GM12865 (cell line): ENCODE data around the gene WHAMM.

Source experiments
- DNase-seq: peaks from one replicate; pipeline ENCODE4 v3.0.0; 2010; ENCODE audit warnings: low read depth
- H3K4me3 ChIP-seq: 2 replicates; pipeline ENCODE4 v1.5.1; 2011; ENCODE audit warnings: mild to moderate bottlenecking, low read depth, low read length, control low read depth
- TF ChIP-seq, protein P1 (sequence below): IDR thresholded peaks from 2 replicates; pipeline ENCODE4 v1.5.1; 2011; ENCODE audit warnings: low read length, control low read depth, low read depth, inconsistent platforms; ENCODE audit not compliant: insufficient read depth; ENCODE audit errors: missing control alignments

WHAMM gene

DNA sequence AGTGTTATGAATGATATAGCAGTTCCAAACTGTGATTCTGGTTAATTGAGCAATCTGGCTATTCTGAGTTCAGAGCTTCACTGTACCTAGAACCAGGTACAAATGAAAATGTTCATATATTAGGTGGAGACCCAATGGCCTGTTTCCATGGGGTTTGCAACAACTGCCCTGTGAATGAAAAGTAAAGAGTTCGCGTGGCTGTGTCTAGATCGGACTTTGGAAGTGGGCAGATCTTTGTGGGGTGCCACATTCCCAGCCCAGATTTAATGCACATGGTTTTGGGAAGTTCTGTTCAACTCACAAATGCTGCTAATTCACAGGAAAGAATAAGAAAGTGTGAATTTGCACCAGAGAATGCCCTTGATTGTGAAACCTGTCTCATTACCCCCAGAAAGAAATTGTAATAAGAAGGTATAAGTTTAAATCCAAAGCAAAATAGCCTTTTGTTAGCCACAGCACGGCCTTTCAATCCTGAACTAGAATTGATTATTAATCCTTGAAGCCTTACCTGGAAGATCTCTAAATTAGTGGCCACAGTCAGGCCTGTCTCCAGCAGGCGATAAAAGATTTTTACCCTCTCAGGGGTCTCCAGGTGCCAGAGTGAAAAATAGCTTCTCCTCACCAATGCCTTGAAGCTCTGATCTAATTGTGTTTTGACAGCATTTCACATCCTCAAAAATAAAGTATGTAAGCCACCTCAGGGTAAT, 22.6 kb downstream of the WHAMM start:
- no peak overlapping the region for H3K4me3 ChIP-seq
- DNase-seq, result no peak

DNA sequence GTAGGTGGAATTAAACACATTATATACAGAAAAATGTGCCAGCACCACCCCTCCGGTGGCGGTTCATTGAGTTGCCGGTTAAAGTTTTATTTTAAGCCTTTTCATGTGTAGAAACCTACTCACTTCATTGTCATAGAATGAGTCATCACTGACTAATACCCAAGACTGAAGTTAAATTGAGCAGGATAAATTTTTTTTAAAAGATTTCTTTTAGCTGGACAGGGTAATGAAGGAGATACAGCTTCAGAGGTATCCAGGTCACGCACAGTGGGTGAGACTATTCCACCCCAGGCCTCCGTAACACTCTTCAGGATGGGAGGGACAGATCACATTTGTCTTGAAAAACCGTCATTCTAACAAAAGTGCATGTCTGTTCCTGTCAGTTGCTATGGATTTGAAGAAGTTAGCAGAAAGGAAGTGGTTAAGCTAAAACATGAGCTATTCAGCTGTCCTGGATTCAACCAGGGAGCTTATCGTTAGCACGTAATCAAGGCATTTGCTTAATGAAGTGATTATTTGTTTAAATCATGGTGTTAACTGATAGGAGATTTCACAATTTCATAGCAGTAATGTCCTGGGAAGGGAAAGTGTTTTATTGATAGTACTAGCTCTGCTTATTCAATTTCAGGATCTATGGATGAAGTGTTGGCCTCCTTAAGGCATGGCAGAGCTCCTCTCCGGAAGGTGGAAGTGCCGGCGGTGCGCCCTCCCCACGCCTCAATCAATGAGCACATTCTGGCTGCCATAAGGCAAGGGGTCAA, 23.4 kb downstream of the WHAMM start:
- TF ChIP-seq, protein P1, sequence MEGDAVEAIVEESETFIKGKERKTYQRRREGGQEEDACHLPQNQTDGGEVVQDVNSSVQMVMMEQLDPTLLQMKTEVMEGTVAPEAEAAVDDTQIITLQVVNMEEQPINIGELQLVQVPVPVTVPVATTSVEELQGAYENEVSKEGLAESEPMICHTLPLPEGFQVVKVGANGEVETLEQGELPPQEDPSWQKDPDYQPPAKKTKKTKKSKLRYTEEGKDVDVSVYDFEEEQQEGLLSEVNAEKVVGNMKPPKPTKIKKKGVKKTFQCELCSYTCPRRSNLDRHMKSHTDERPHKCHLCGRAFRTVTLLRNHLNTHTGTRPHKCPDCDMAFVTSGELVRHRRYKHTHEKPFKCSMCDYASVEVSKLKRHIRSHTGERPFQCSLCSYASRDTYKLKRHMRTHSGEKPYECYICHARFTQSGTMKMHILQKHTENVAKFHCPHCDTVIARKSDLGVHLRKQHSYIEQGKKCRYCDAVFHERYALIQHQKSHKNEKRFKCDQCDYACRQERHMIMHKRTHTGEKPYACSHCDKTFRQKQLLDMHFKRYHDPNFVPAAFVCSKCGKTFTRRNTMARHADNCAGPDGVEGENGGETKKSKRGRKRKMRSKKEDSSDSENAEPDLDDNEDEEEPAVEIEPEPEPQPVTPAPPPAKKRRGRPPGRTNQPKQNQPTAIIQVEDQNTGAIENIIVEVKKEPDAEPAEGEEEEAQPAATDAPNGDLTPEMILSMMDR, result no peak
- DNase-seq, result peak; percentile 75
- no peak overlapping the region for H3K4me3 ChIP-seq

More for the DNA sequence above, 22.6 kb downstream of the WHAMM start:
- TF ChIP-seq, protein P1, result no peak

DNA sequence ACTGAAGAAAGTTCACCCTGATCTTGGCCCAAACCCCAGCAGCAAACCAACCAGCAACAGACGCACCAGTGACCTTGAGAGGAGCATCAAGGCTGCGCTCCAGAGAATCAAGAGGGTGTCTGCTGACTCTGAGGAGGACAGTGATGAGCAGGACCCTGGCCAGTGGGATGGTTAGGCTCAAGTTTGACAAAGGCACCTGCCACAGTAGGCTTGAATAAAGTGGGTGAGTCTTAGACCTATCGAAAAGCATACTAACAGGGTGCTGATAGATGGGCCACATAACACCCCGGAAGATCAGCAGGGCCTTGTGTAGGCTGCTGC, 23.9 kb downstream of the WHAMM start:
- DNase-seq, result no peak
- TF ChIP-seq, protein P1, result no peak
- H3K4me3 ChIP-seq, result no peak overlapping the region

DNA sequence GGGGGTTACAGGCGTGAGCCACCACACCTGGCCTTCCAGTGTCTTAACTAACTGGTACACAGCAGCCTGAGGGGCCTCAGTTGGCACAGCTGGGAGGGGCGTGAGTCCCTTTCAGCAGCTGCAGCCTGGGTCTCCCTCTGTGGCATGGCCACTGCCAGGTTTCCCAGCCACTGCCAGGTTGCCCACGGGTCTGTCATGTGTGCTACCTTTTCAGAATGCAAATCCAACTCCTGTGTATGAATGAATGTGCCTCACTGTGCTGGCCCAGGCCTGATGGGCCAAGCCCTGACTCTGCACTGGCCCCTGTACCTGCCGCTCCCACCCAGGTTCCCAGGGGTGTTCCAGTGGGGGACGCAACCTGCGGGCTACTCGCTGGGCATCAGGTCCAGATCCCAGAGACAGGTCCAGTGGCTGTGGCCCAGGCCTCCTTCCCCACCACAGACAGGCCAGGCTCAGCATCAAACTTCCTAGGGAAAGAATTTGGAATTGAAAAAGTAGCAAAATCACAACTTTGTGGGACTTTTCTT, 26.0 kb downstream of the WHAMM start:
- no peak overlapping the region for H3K4me3 ChIP-seq
- no peak for DNase-seq
- TF ChIP-seq, protein P1, result no peak

DNA sequence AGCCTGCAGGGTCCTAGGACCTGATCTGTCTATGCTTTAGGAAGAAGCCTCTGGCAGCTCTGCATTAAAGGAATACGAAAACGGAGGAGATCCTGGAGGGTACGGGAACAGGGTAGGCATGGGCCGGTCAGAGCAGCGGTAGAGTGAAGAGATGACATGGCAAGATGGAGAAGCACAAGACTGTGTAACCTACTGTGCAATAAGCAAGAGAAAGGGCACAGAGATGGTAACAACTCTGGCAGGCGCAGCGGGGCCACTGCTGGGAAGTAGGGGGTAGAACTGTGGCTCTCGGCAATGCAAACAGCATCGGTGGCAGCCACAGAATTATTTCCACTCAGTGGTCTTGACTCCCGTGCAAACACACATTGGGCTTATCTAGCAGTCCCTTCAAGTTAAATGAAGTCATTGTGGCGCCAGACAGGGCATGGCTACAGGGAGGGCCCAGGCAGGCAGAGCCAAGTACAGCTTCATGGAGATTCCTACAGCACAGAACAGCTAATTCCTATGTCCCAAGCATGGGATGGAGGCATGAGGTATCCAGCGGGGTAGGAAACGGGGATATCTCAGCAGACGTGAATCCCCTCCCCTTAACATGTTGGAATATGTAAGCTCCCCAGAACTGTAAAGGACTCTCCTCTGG, 28.8 kb downstream of the WHAMM start:
- TF ChIP-seq, protein P1, result no peak
- no peak overlapping the region for H3K4me3 ChIP-seq
- no peak for DNase-seq

DNA sequence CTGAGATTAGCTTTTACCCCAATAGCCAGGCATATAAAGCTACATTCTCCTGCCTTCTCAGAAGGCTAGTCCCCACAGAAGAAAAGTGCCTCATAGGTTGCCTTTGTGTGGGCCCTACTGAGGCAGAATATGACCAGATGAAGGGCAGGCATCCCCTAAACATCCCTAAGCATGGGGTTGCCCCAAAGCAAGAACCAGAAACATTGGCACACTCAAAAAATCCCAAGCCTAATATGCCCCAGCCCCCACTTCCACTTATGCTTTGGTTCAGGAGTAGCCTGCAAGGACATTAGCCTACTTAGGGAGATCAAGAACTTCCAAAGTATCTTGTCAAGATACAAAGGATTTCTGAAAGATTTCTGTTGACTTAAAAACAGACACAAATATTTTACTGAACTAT, 29.7 kb downstream of the WHAMM start:
- DNase-seq, result no peak
- TF ChIP-seq, protein P1, result no peak

More for the DNA sequence above, 29.7 kb downstream of the WHAMM start:
- no peak overlapping the region for H3K4me3 ChIP-seq
